SH-SY5Y (cell line): ENCODE data around the gene FCF1.

Experiments
- GATA2 ChIP-seq: IDR thresholded peaks from 2 replicates; pipeline ENCODE4 v1.6.1; 2011; ENCODE audit warnings: mild to moderate bottlenecking, low read depth, low read length
- GATA3 ChIP-seq: IDR thresholded peaks from 2 replicates; pipeline ENCODE4 v1.6.1; 2011; ENCODE audit warnings: low read depth, mild to moderate bottlenecking, low read length, moderate library complexity

The FCF1 gene

GRCh38 chr14:74712499-74713394 is at the start of gene FCF1, which contains the start of gene AREL1:
Gene FCF1 (plus strand): TSS chr14:74713144. CDS start chr14:74713198, 54 bp downstream.
Gene AREL1 (minus strand): TSS chr14:74713080. CDS start chr14:74685615, 27,465 bp downstream.
- TF ChIP-seq GATA2 (no peak), GATA3 (no peak)

GRCh38 chr14:74663884-74664283 is 49.1 kb upstream of the FCF1 start:
- TF ChIP-seq GATA2, result no peak
- no peak for TF ChIP-seq GATA3

- TF ChIP-seq GATA2, result no peak
- no peak for TF ChIP-seq GATA3
Observed at GRCh38 chr14:74664717-74665116, 48.2 kb upstream of the FCF1 start.

- TF ChIP-seq GATA3 (no peak), GATA2 (no peak)
Observed at GRCh38 chr14:74667758-74668157, 45.2 kb upstream of the FCF1 start.

- TF ChIP-seq GATA2, result no peak
- no peak for TF ChIP-seq GATA3
Observed at GRCh38 chr14:74669256-74669655, 43.7 kb upstream of the FCF1 start.

GRCh38 chr14:74669846-74670245 is 43.1 kb upstream of the FCF1 start:
- TF ChIP-seq GATA2, result no peak

- TF ChIP-seq GATA2, result no peak
- no peak for TF ChIP-seq GATA3
Observed at GRCh38 chr14:74670726-74671411, 42.1 kb upstream of the FCF1 start.

- TF ChIP-seq GATA3 (no peak), GATA2 (no peak)
Observed at GRCh38 chr14:74671789-74672188, 41.2 kb upstream of the FCF1 start.

GRCh38 chr14:74673768-74674167 is 39.2 kb upstream of the FCF1 start:
- TF ChIP-seq GATA3 (no peak), GATA2 (no peak)

GRCh38 chr14:74675219-74675618 is 37.7 kb upstream of the FCF1 start:
- no peak for TF ChIP-seq GATA2
- TF ChIP-seq GATA3, result no peak

GRCh38 chr14:74682169-74682952 is 30.6 kb upstream of the FCF1 start:
- TF ChIP-seq GATA2, result no peak
- no peak for TF ChIP-seq GATA3

GRCh38 chr14:74683406-74683805 is 29.5 kb upstream of the FCF1 start:
- TF ChIP-seq GATA2, result no peak
- TF ChIP-seq GATA3, result no peak

- no peak for TF ChIP-seq GATA2
- no peak for TF ChIP-seq GATA3
Observed at GRCh38 chr14:74684434-74684833, 28.5 kb upstream of the FCF1 start.

GRCh38 chr14:74685056-74685455 is 27.9 kb upstream of the FCF1 start:
- TF ChIP-seq GATA2 (no peak), GATA3 (no peak)
